Measurements from ENCODE around the gene MED13L. TPM values are rescaled to one million over a fixed set of nuclear protein-coding genes. Genes with fewer than 3 reads are reported as not detected.

The MED13L gene
- total and polyA plus RNA-seq, 4 donors: 52.2 to 196 (median 88.6) TPM

- Histone ChIP-seq H3K36me3 (ENCODE audit: control insufficient read depth, insufficient read depth, low read length) (peaks cover 20% of the 10 kb centered on the region), H3K27ac (ENCODE audit: low read depth, low read length) (no peak overlapping the region), H3K4me3 (ENCODE audit: low read depth, low read length) (no peak overlapping the region), H3K4me1 (ENCODE audit: control insufficient read depth, insufficient read depth, low read length) (no peaks in the 10 kb centered on the region), H3K9me3 (ENCODE audit: control insufficient read depth, insufficient read depth, low read length) (no peaks in the 10 kb centered on the region), H3K27me3 (ENCODE audit: control insufficient read depth, insufficient read depth, low read length) (no peaks in the 10 kb centered on the region)
- no CpG with 5 or more reads among the region's 2 CpGs for WGBS (ENCODE audit: insufficient coverage)
- DNase-seq (ENCODE audit: low read depth in 4 of 6, low spot score in 6 of 6): no peak
Observed at GRCh38 chr12:115964626-115965025, 312.9 kb downstream of the MED13L start.

- peaks cover 20% of the 10 kb centered on the region for H3K36me3 ChIP-seq (ENCODE audit: control insufficient read depth, insufficient read depth, low read length)
Observed at GRCh38 chr12:115964214-115964613, 313.3 kb downstream of the MED13L start.

GRCh38 chr12:115962216-115962615, 315.3 kb downstream of the MED13L start:
- Histone ChIP-seq H3K9me3 (ENCODE audit: control insufficient read depth, insufficient read depth, low read length) (no peaks in the 10 kb centered on the region), H3K36me3 (ENCODE audit: control insufficient read depth, insufficient read depth, low read length) (peaks cover 14% of the 10 kb centered on the region), H3K27me3 (ENCODE audit: control insufficient read depth, insufficient read depth, low read length) (no peaks in the 10 kb centered on the region), H3K4me3 (ENCODE audit: low read depth, low read length) (no peak overlapping the region), H3K27ac (ENCODE audit: low read depth, low read length) (no peak overlapping the region), H3K4me1 (ENCODE audit: control insufficient read depth, insufficient read depth, low read length) (no peaks in the 10 kb centered on the region)
- 81% methylated on average over 2 of the region's 7 CpGs for WGBS (ENCODE audit: insufficient coverage)
- no peak for DNase-seq (ENCODE audit: low read depth in 4 of 6, low spot score in 6 of 6)

More at GRCh38 chr12:115964214-115964613, 313.3 kb downstream of the MED13L start:
- DNase-seq (ENCODE audit: low read depth in 4 of 6, low spot score in 6 of 6): no peak
- Histone ChIP-seq H3K9me3 (ENCODE audit: control insufficient read depth, insufficient read depth, low read length) (no peaks in the 10 kb centered on the region), H3K4me1 (ENCODE audit: control insufficient read depth, insufficient read depth, low read length) (no peaks in the 10 kb centered on the region), H3K4me3 (ENCODE audit: low read depth, low read length) (no peak overlapping the region), H3K27ac (ENCODE audit: low read depth, low read length) (no peak overlapping the region), H3K27me3 (ENCODE audit: control insufficient read depth, insufficient read depth, low read length) (no peaks in the 10 kb centered on the region)

- Histone ChIP-seq H3K9me3 (ENCODE audit: control insufficient read depth, insufficient read depth, low read length) (no peaks in the 10 kb centered on the region), H3K27ac (ENCODE audit: low read depth, low read length) (no peak overlapping the region), H3K36me3 (ENCODE audit: control insufficient read depth, insufficient read depth, low read length) (peaks cover 14% of the 10 kb centered on the region), H3K27me3 (ENCODE audit: control insufficient read depth, insufficient read depth, low read length) (no peaks in the 10 kb centered on the region), H3K4me1 (ENCODE audit: control insufficient read depth, insufficient read depth, low read length) (no peaks in the 10 kb centered on the region), H3K4me3 (ENCODE audit: low read depth, low read length) (no peak overlapping the region)
- 91% methylated on average over 11 of the region's 12 CpGs for WGBS (ENCODE audit: insufficient coverage)
- no peak for DNase-seq (ENCODE audit: low read depth in 4 of 6, low spot score in 6 of 6)
Observed at GRCh38 chr12:115960868-115961802, 316.4 kb downstream of the MED13L start.

GRCh38 chr12:115957686-115958290, 319.7 kb downstream of the MED13L start:
- peaks cover 3% of the 10 kb centered on the region for H3K4me1 ChIP-seq (ENCODE audit: control insufficient read depth, insufficient read depth, low read length)
- peaks cover 14% of the 10 kb centered on the region for H3K36me3 ChIP-seq (ENCODE audit: control insufficient read depth, insufficient read depth, low read length)
- no peak overlapping the region for H3K27ac ChIP-seq (ENCODE audit: low read depth, low read length)
- H3K9me3 ChIP-seq (ENCODE audit: control insufficient read depth, insufficient read depth, low read length): no peaks in the 10 kb centered on the region
- no peaks in the 10 kb centered on the region for H3K27me3 ChIP-seq (ENCODE audit: control insufficient read depth, insufficient read depth, low read length)
- WGBS (ENCODE audit: insufficient coverage): 72% methylated on average over 4 of the region's 6 CpGs
- peak in 1 of 6 donors; percentile 76 for DNase-seq (ENCODE audit: low read depth in 4 of 6, low spot score in 6 of 6)
- no peak overlapping the region for H3K4me3 ChIP-seq (ENCODE audit: low read depth, low read length)

GRCh38 chr12:115956659-115957058, 320.8 kb downstream of the MED13L start:
- Histone ChIP-seq H3K27me3 (ENCODE audit: control insufficient read depth, insufficient read depth, low read length) (no peaks in the 10 kb centered on the region), H3K36me3 (ENCODE audit: control insufficient read depth, insufficient read depth, low read length) (peaks cover 9% of the 10 kb centered on the region), H3K9me3 (ENCODE audit: control insufficient read depth, insufficient read depth, low read length) (no peaks in the 10 kb centered on the region), H3K4me1 (ENCODE audit: control insufficient read depth, insufficient read depth, low read length) (peaks cover 3% of the 10 kb centered on the region), H3K4me3 (ENCODE audit: low read depth, low read length) (no peak overlapping the region), H3K27ac (ENCODE audit: low read depth, low read length) (no peak overlapping the region)
- WGBS (ENCODE audit: insufficient coverage): 80% methylated on average over 2 of the region's 4 CpGs
- DNase-seq (ENCODE audit: low read depth in 4 of 6, low spot score in 6 of 6): peak in 1 of 6 donors; percentile 21

GRCh38 chr12:115956236-115956635, 321.3 kb downstream of the MED13L start:
- DNase-seq (ENCODE audit: low read depth in 4 of 6, low spot score in 6 of 6): no peak
- Histone ChIP-seq H3K4me1 (ENCODE audit: control insufficient read depth, insufficient read depth, low read length) (peaks cover 3% of the 10 kb centered on the region), H3K9me3 (ENCODE audit: control insufficient read depth, insufficient read depth, low read length) (no peaks in the 10 kb centered on the region), H3K27ac (ENCODE audit: low read depth, low read length) (no peak overlapping the region), H3K36me3 (ENCODE audit: control insufficient read depth, insufficient read depth, low read length) (peaks cover 5% of the 10 kb centered on the region), H3K4me3 (ENCODE audit: low read depth, low read length) (no peak overlapping the region), H3K27me3 (ENCODE audit: control insufficient read depth, insufficient read depth, low read length) (no peaks in the 10 kb centered on the region)
- WGBS (ENCODE audit: insufficient coverage): 14% methylated on average over 1 of the region's 3 CpGs

GRCh38 chr12:115953450-115953849, 324.0 kb downstream of the MED13L start:
- Histone ChIP-seq H3K4me3 (ENCODE audit: low read depth, low read length) (no peak overlapping the region), H3K27me3 (ENCODE audit: control insufficient read depth, insufficient read depth, low read length) (no peaks in the 10 kb centered on the region), H3K4me1 (ENCODE audit: control insufficient read depth, insufficient read depth, low read length) (peaks cover 3% of the 10 kb centered on the region), H3K27ac (ENCODE audit: low read depth, low read length) (no peak overlapping the region), H3K9me3 (ENCODE audit: control insufficient read depth, insufficient read depth, low read length) (no peaks in the 10 kb centered on the region), H3K36me3 (ENCODE audit: control insufficient read depth, insufficient read depth, low read length) (peaks cover 7% of the 10 kb centered on the region)
- DNase-seq (ENCODE audit: low read depth in 4 of 6, low spot score in 6 of 6): no peak
- 79% methylated on average over 6 of the region's 6 CpGs for WGBS (ENCODE audit: insufficient coverage)

- Histone ChIP-seq H3K4me3 (ENCODE audit: low read depth, low read length) (no peak overlapping the region), H3K4me1 (ENCODE audit: control insufficient read depth, insufficient read depth, low read length) (peaks cover 3% of the 10 kb centered on the region), H3K27ac (ENCODE audit: low read depth, low read length) (no peak overlapping the region), H3K36me3 (ENCODE audit: control insufficient read depth, insufficient read depth, low read length) (peaks cover 7% of the 10 kb centered on the region), H3K27me3 (ENCODE audit: control insufficient read depth, insufficient read depth, low read length) (no peaks in the 10 kb centered on the region), H3K9me3 (ENCODE audit: control insufficient read depth, insufficient read depth, low read length) (no peaks in the 10 kb centered on the region)
- DNase-seq (ENCODE audit: low read depth in 4 of 6, low spot score in 6 of 6): no peak
- whole genome bisulfite sequencing (ENCODE audit: insufficient coverage): 81% methylated on average over 5 of the region's 7 CpGs
Observed at GRCh38 chr12:115953031-115953430, 324.5 kb downstream of the MED13L start.

Data from spinal cord (tissue), 10 donors.